K562 (cell line): ENCODE results near the gene FOXN3. TPM values are rescaled to one million over a fixed set of nuclear protein-coding genes. Genes with fewer than 3 reads are reported as not detected.

Experiments
- ZSCAN32 ChIP-seq: fragments of 450-650 bp; formaldehyde crosslinking; IDR thresholded peaks from 2 replicates; pipeline ENCODE4 v1.4.0; 2020; ENCODE audit warnings: mild to moderate bottlenecking, moderate library complexity
- polyA plus RNA-seq, 8 experiments: library from polyadenylated mRNA; depleted of rRNA in 4 of 8; stranded (reverse) in 5 of 8; unstranded in 3 of 8; fragments of >200 nt; fragmentation: Nextera tagmentation in 2 of 8; fragmentation: Illumina TruSeq in 1 of 8; extraction: Ambion mirVana in 2 of 8; extraction: Trizol in 1 of 8; gene quantifications; 2 replicates each; pipeline versions ENCODE4 v1.2.1 to v1.2.3, GENCODE V29; 2011 to 2014; ENCODE audit warnings: inconsistent platforms in 1 of 8, missing spikeins in 1 of 8
- total RNA-seq, 7 experiments: library from RNA; depleted of rRNA in 6 of 7; stranded (reverse); fragments of >200 nt in 6 of 7; fragmentation: Illumina TruSeq in 2 of 7; extraction: Trizol in 2 of 7; gene quantifications; 2 replicates each; pipeline versions ENCODE4 v1.2.1 to v1.2.3, GENCODE V29; 2011 to 2021; ENCODE audit warnings: low replicate concordance in 1 of 7
- TF ChIP-seq, protein P1 (sequence below): fragments of 450-650 bp; IDR thresholded peaks from 2 replicates; pipeline ENCODE4 v1.6.1; 2016; ENCODE audit warnings: mild to moderate bottlenecking, moderate library complexity

Gene FOXN3
- total and polyA plus RNA-seq, 9 of the 15 experiments (the other 6 are each of a cell fraction or from before 2014, with no cell fraction given), result 0.07 to 1.3 (median 0.40) TPM

DNA sequence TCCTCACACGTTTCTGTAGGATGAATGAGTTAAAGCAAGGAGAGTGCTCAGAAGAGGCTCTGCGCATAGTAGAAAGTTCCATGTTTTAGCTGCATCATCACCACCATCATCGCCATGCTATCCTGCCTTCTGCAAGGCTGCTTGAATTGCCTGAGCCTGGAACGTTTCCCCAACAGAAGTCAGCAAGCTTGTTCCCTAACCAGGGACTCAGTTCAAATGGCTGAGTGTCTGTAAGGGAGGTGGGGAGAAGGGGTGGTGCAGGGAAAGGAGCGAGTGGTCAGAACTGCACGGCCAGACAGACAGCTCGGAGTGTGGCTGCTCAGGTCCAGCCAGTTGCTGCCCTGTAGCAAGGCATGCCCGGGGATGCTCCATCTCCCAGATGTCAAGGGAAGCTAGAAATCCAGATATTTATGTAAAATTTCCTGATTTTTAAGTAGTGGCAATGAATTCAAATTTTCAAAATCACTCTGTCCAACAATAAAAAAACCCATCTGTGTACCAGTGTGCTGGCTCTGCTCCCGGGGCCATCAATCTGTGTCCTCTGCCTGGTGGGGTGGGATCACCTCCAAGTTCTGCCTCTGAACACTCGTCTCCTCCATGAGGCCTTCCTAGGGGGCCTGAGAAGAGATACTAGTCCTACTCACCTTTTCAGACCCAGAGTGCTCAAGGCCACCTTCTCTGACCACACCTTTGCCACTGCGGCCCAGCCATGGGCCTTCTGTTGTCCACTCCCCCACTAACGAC lies 162.7 kb downstream of the FOXN3 start (continued):
- TF ChIP-seq, protein P1, sequence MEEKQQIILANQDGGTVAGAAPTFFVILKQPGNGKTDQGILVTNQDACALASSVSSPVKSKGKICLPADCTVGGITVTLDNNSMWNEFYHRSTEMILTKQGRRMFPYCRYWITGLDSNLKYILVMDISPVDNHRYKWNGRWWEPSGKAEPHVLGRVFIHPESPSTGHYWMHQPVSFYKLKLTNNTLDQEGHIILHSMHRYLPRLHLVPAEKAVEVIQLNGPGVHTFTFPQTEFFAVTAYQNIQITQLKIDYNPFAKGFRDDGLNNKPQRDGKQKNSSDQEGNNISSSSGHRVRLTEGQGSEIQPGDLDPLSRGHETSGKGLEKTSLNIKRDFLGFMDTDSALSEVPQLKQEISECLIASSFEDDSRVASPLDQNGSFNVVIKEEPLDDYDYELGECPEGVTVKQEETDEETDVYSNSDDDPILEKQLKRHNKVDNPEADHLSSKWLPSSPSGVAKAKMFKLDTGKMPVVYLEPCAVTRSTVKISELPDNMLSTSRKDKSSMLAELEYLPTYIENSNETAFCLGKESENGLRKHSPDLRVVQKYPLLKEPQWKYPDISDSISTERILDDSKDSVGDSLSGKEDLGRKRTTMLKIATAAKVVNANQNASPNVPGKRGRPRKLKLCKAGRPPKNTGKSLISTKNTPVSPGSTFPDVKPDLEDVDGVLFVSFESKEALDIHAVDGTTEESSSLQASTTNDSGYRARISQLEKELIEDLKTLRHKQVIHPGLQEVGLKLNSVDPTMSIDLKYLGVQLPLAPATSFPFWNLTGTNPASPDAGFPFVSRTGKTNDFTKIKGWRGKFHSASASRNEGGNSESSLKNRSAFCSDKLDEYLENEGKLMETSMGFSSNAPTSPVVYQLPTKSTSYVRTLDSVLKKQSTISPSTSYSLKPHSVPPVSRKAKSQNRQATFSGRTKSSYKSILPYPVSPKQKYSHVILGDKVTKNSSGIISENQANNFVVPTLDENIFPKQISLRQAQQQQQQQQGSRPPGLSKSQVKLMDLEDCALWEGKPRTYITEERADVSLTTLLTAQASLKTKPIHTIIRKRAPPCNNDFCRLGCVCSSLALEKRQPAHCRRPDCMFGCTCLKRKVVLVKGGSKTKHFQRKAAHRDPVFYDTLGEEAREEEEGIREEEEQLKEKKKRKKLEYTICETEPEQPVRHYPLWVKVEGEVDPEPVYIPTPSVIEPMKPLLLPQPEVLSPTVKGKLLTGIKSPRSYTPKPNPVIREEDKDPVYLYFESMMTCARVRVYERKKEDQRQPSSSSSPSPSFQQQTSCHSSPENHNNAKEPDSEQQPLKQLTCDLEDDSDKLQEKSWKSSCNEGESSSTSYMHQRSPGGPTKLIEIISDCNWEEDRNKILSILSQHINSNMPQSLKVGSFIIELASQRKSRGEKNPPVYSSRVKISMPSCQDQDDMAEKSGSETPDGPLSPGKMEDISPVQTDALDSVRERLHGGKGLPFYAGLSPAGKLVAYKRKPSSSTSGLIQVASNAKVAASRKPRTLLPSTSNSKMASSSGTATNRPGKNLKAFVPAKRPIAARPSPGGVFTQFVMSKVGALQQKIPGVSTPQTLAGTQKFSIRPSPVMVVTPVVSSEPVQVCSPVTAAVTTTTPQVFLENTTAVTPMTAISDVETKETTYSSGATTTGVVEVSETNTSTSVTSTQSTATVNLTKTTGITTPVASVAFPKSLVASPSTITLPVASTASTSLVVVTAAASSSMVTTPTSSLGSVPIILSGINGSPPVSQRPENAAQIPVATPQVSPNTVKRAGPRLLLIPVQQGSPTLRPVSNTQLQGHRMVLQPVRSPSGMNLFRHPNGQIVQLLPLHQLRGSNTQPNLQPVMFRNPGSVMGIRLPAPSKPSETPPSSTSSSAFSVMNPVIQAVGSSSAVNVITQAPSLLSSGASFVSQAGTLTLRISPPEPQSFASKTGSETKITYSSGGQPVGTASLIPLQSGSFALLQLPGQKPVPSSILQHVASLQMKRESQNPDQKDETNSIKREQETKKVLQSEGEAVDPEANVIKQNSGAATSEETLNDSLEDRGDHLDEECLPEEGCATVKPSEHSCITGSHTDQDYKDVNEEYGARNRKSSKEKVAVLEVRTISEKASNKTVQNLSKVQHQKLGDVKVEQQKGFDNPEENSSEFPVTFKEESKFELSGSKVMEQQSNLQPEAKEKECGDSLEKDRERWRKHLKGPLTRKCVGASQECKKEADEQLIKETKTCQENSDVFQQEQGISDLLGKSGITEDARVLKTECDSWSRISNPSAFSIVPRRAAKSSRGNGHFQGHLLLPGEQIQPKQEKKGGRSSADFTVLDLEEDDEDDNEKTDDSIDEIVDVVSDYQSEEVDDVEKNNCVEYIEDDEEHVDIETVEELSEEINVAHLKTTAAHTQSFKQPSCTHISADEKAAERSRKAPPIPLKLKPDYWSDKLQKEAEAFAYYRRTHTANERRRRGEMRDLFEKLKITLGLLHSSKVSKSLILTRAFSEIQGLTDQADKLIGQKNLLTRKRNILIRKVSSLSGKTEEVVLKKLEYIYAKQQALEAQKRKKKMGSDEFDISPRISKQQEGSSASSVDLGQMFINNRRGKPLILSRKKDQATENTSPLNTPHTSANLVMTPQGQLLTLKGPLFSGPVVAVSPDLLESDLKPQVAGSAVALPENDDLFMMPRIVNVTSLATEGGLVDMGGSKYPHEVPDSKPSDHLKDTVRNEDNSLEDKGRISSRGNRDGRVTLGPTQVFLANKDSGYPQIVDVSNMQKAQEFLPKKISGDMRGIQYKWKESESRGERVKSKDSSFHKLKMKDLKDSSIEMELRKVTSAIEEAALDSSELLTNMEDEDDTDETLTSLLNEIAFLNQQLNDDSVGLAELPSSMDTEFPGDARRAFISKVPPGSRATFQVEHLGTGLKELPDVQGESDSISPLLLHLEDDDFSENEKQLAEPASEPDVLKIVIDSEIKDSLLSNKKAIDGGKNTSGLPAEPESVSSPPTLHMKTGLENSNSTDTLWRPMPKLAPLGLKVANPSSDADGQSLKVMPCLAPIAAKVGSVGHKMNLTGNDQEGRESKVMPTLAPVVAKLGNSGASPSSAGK, result no peak
- no peak for TF ChIP-seq ZSCAN32 (CRISPR knock-in tag)
